GM23338 (cell line): ENCODE results near the gene PUS7. TPM values are rescaled to one million over a fixed set of nuclear protein-coding genes. Genes with fewer than 3 reads are reported as not detected.
"Not testable (repeated sequence)": the region's sequence is repeated elsewhere in the genome, so short reads cannot be mapped to it uniquely, and the experiment has no call there.

Experiments
- ATAC-seq: fragments of 200-7000 bp; cut with Tn5 transposase; 3 replicates; pipeline ENCODE4 v1.9.1; 2020
- DNase-seq: peaks from one replicate; pipeline ENCODE4 v3.0.0-alpha.2; 2015; ENCODE audit warnings: low spot score
- H2AFZ ChIP-seq: fragments of 200-600 bp; sonication (generic); 2 replicates; pipeline ENCODE4 v1.8.0; 2016; ENCODE audit warnings: antibody characterized with exemption, mild to moderate bottlenecking, moderate library complexity
- H3F3A ChIP-seq: fragments of 200-600 bp; sonication (generic); replicated peaks from 2 replicates; pipeline ENCODE4 v1.8.0; 2017; ENCODE audit warnings: antibody characterized with exemption, mixed run types, low read depth
- H3K27ac ChIP-seq: fragments of 200-600 bp; sonication (generic); 2 replicates; pipeline ENCODE4 v1.6.1; 2016; ENCODE audit warnings: low read depth
- H3K27me3 ChIP-seq: fragments of 200-600 bp; sonication (generic); 2 replicates; pipeline ENCODE4 v1.8.0; 2016; ENCODE audit warnings: mild to moderate bottlenecking, mixed run types, moderate library complexity; ENCODE audit not compliant: insufficient read depth
- H3K36me3 ChIP-seq: fragments of 200-600 bp; sonication (generic); 2 replicates; pipeline ENCODE4 v1.8.0; 2016; ENCODE audit warnings: mild to moderate bottlenecking; ENCODE audit not compliant: insufficient read depth
- H3K4me1 ChIP-seq: fragments of 200-600 bp; sonication (generic); 2 replicates; pipeline ENCODE4 v1.8.0; 2016; ENCODE audit warnings: mild to moderate bottlenecking, moderate library complexity; ENCODE audit not compliant: insufficient read depth
- H3K4me2 ChIP-seq: fragments of 200-600 bp; sonication (generic); 2 replicates; pipeline ENCODE4 v1.7.1; 2017; ENCODE audit warnings: mixed run types
- H3K4me3 ChIP-seq: fragments of 200-600 bp; sonication (generic); 2 replicates; pipeline ENCODE4 v1.6.1; 2016; ENCODE audit warnings: mixed run types
- H3K79me2 ChIP-seq: fragments of 200-600 bp; sonication (generic); replicated peaks from 2 replicates; pipeline ENCODE4 v1.8.0; 2017; ENCODE audit warnings: mild to moderate bottlenecking; ENCODE audit not compliant: insufficient read depth
- H3K9me2 ChIP-seq: fragments of 200-600 bp; sonication (generic); 2 replicates; pipeline ENCODE4 v1.8.0; 2017; ENCODE audit not compliant: insufficient read depth
- H4K20me1 ChIP-seq: fragments of 200-600 bp; sonication (generic); replicated peaks from 2 replicates; pipeline ENCODE4 v1.8.0; 2017; ENCODE audit warnings: mild to moderate bottlenecking; ENCODE audit not compliant: insufficient read depth
- H3K27ac Mint-ChIP-seq: 2 replicates; pipeline ENCODE4 v1.8.0; 2020; ENCODE audit warnings: inconsistent platforms, mild to moderate bottlenecking, moderate library complexity, mixed read lengths
- H3K27me3 Mint-ChIP-seq: 3 replicates; pipeline ENCODE4 v1.8.0; 2022; ENCODE audit warnings: low read depth, mild to moderate bottlenecking, moderate library complexity, mixed read lengths, inconsistent platforms; ENCODE audit not compliant: insufficient read depth, poor library complexity
- H3K36me3 Mint-ChIP-seq: 3 replicates; pipeline ENCODE4 v1.8.0; 2021; ENCODE audit warnings: low read depth, mild to moderate bottlenecking, inconsistent platforms, moderate library complexity, mixed read lengths
- H3K4me1 Mint-ChIP-seq: 3 replicates; pipeline ENCODE4 v1.8.0; 2020; ENCODE audit warnings: mild to moderate bottlenecking, inconsistent platforms, mixed read lengths
- H3K4me3 Mint-ChIP-seq: 3 replicates; pipeline ENCODE4 v1.8.0; 2021; ENCODE audit warnings: moderate library complexity, mild to moderate bottlenecking, inconsistent platforms, mixed read lengths
- H3K9me3 Mint-ChIP-seq: 3 replicates; pipeline ENCODE4 v1.8.0; 2020; ENCODE audit warnings: moderate library complexity, mild to moderate bottlenecking, inconsistent platforms, mixed read lengths
- CTCF ChIP-seq, 2 experiments: fragments of 200-600 bp in 1 of 2; sonication (generic) in 1 of 2; conservative IDR thresholded peaks; 2 replicates each; pipeline versions ENCODE4 v1.5.1 to v1.6.1; 2016 to 2017; ENCODE audit warnings: antibody characterized with exemption in 2 of 2, low read depth in 2 of 2, mild to moderate bottlenecking in 2 of 2, moderate library complexity in 1 of 2
- EZH2 ChIP-seq: fragments of 200-600 bp; sonication (generic); IDR thresholded peaks from one replicate; pipeline ENCODE4 v1.8.0; 2017; ENCODE audit warnings: antibody characterized with exemption, mild to moderate bottlenecking, low read depth; ENCODE audit not compliant: unreplicated experiment
- EZH2phosphoT487 ChIP-seq: fragments of 200-600 bp; sonication (generic); IDR thresholded peaks from one replicate; pipeline ENCODE4 v1.8.1; 2018; ENCODE audit warnings: antibody characterized with exemption; ENCODE audit not compliant: unreplicated experiment
- REST ChIP-seq: IDR thresholded peaks from one replicate; pipeline ENCODE4 v1.6.1; 2018; ENCODE audit warnings: antibody characterized with exemption; ENCODE audit not compliant: unreplicated experiment
- ZNF114 ChIP-seq: fragments of 250-450 bp; sonication (Bioruptor Pico); IDR thresholded peaks from 2 replicates; pipeline ENCODE4 v1.5.0; 2020; ENCODE audit warnings: mild to moderate bottlenecking, moderate library complexity
- polyA plus RNA-seq: library from polyadenylated mRNA; unstranded; fragments of >200 nt; fragmentation: Nextera tagmentation; extraction: Ambion mirVana; gene quantifications from 2 replicates; pipeline ENCODE4 v1.2.1, GENCODE V29; 2016
- total RNA-seq: library from RNA; depleted of rRNA; stranded (reverse); fragments of >200 nt; shearing (Covaris generic); gene quantifications from 2 replicates; pipeline ENCODE4 v1.2.3, GENCODE V29; 2014

Gene PUS7
- total and polyA plus RNA-seq, 2 experiments from 2014 or later = 34.8 to 62.2 TPM

- no peaks in the 10 kb centered on the region for H4K20me1 ChIP-seq
- H3K79me2 ChIP-seq = no peaks in the 10 kb centered on the region
- no peaks in the 10 kb centered on the region for H3K9me2 ChIP-seq
- no peak overlapping the region for H3K4me3 ChIP-seq
- no peak overlapping the region for H2AFZ ChIP-seq
- H3K9me3 Mint-ChIP-seq = peaks cover 3% of the 10 kb centered on the region; the same call in 2 of the 3 replicates
- DNase-seq (peak; percentile 21), ATAC-seq (peak; percentile 39)
- no peaks in the 10 kb centered on the region; the same call in 1 of the 2 replicates for H3K36me3 ChIP-seq
- H3K36me3 Mint-ChIP-seq = no peaks in the 10 kb centered on the region; the same call in 2 of the 3 replicates
- H3K27me3 ChIP-seq = no peaks in the 10 kb centered on the region
- H3K4me1 Mint-ChIP-seq = no peaks in the 10 kb centered on the region
- H3K27ac Mint-ChIP-seq = no peak overlapping the region
- H3K4me2 ChIP-seq = no peak overlapping the region
- no peak overlapping the region for H3K27ac ChIP-seq
- H3K4me1 ChIP-seq = no peaks in the 10 kb centered on the region
- TF ChIP-seq EZH2 (no peak), EZH2phosphoT487 (no peak), ZNF114 (CRISPR knock-in tag) (no peak), REST (peak; percentile 73), CTCF (conservative IDR thresholded peaks at IDR 0.05; ENCODE audit: low read depth in 2 of 2) (no peak)
- no peaks in the 10 kb centered on the region for H3F3A ChIP-seq
- peaks cover 2% of the 10 kb centered on the region for H3K27me3 Mint-ChIP-seq
- H3K4me3 Mint-ChIP-seq = no peak overlapping the region
These were observed 108.1 kb downstream of the PUS7 start for GRCh38 chr7:105413887-105414437.

GRCh38 chr7:105410774-105411173 is 111.3 kb downstream of the PUS7 start:
- not testable (repeated sequence) for H3K4me3 ChIP-seq, DNase-seq, H3K4me2 ChIP-seq, H3K79me2 ChIP-seq, H3K27ac Mint-ChIP-seq, H3F3A ChIP-seq, H3K27me3 ChIP-seq, H3K36me3 ChIP-seq, H3K27me3 Mint-ChIP-seq, H3K27ac ChIP-seq, H3K9me2 ChIP-seq, ATAC-seq, H3K36me3 Mint-ChIP-seq, H3K4me1 Mint-ChIP-seq, H3K9me3 Mint-ChIP-seq, H3K4me1 ChIP-seq, H2AFZ ChIP-seq, H4K20me1 ChIP-seq, H3K4me3 Mint-ChIP-seq

GRCh38 chr7:105409775-105410174 is 112.3 kb downstream of the PUS7 start:
- H3K4me3 ChIP-seq = not testable (repeated sequence)

More at GRCh38 chr7:105409775-105410174, 112.3 kb downstream of the PUS7 start:
- not testable (repeated sequence) for H3K4me1 Mint-ChIP-seq, H3K27me3 Mint-ChIP-seq, H3K36me3 Mint-ChIP-seq, H3K9me3 Mint-ChIP-seq, H3K27ac ChIP-seq, H3K27ac Mint-ChIP-seq, H3K27me3 ChIP-seq, H3K36me3 ChIP-seq, ATAC-seq, DNase-seq, H3K79me2 ChIP-seq, H4K20me1 ChIP-seq, H3K9me2 ChIP-seq, H3K4me2 ChIP-seq, H3F3A ChIP-seq, H3K4me3 Mint-ChIP-seq, H3K4me1 ChIP-seq, H2AFZ ChIP-seq
